ES-I3 (cell line): Measurements from ENCODE around the gene CCDC6.
"Not testable (repeated sequence)": the region's sequence is repeated elsewhere in the genome, so short reads cannot be mapped to it uniquely, and the experiment has no call there.

Experiments
- H3K36me3 ChIP-seq: 2 replicates; pipeline ENCODE4 v1.6.1; 2013; ENCODE audit warnings: mild to moderate bottlenecking, low read length, control low read depth, moderate library complexity; ENCODE audit not compliant: insufficient read depth
- H3K4me1 ChIP-seq: 2 replicates; pipeline ENCODE4 v1.6.1; 2013; ENCODE audit warnings: mild to moderate bottlenecking, control low read depth, low read length; ENCODE audit not compliant: insufficient read depth
- H3K9ac ChIP-seq: 2 replicates; pipeline ENCODE4 v1.6.1; 2013; ENCODE audit warnings: low read depth, mild to moderate bottlenecking, low read length, moderate library complexity
- H3K9me3 ChIP-seq: 2 replicates; pipeline ENCODE4 v1.6.1; 2013; ENCODE audit warnings: mild to moderate bottlenecking, low read length, moderate library complexity; ENCODE audit not compliant: control insufficient read depth, insufficient read depth

The CCDC6 gene

GRCh38 chr10:59900048-59900727 lies 6.2 kb downstream of the CCDC6 start:
- Histone ChIP-seq H3K36me3 (no peaks in the 10 kb centered on the region), H3K9me3 (no peaks in the 10 kb centered on the region), H3K9ac (no peak overlapping the region), H3K4me1 (peaks cover 5% of the 10 kb centered on the region; the same call in 1 of the 2 replicates)

GRCh38 chr10:59898125-59898835 lies 8.1 kb downstream of the CCDC6 start:
- Histone ChIP-seq H3K4me1 (no peaks in the 10 kb centered on the region; the same call in 1 of the 2 replicates), H3K9me3 (no peaks in the 10 kb centered on the region), H3K36me3 (no peaks in the 10 kb centered on the region), H3K9ac (no peak overlapping the region)

GRCh38 chr10:59896191-59896590 lies 10.2 kb downstream of the CCDC6 start:
- Histone ChIP-seq H3K36me3 (no peaks in the 10 kb centered on the region), H3K9me3 (no peaks in the 10 kb centered on the region), H3K9ac (no peak overlapping the region), H3K4me1 (no peaks in the 10 kb centered on the region; the same call in 1 of the 2 replicates)

- Histone ChIP-seq H3K9me3 (no peaks in the 10 kb centered on the region), H3K36me3 (no peaks in the 10 kb centered on the region), H3K9ac (no peak overlapping the region), H3K4me1 (no peaks in the 10 kb centered on the region; the same call in 1 of the 2 replicates)
Observed at GRCh38 chr10:59895629-59896116, 10.7 kb downstream of the CCDC6 start.

- Histone ChIP-seq H3K36me3 (no peaks in the 10 kb centered on the region), H3K4me1 (no peaks in the 10 kb centered on the region; the same call in 1 of the 2 replicates), H3K9me3 (no peaks in the 10 kb centered on the region), H3K9ac (no peak overlapping the region)
Observed at GRCh38 chr10:59894114-59894513, 12.2 kb downstream of the CCDC6 start.

GRCh38 chr10:59892697-59893096 lies 13.7 kb downstream of the CCDC6 start:
- Histone ChIP-seq H3K36me3 (no peaks in the 10 kb centered on the region), H3K9me3 (no peaks in the 10 kb centered on the region), H3K9ac (no peak overlapping the region), H3K4me1 (no peaks in the 10 kb centered on the region)

GRCh38 chr10:59891936-59892335 lies 14.4 kb downstream of the CCDC6 start:
- Histone ChIP-seq H3K36me3 (no peaks in the 10 kb centered on the region), H3K4me1 (no peaks in the 10 kb centered on the region), H3K9ac (no peak overlapping the region), H3K9me3 (no peaks in the 10 kb centered on the region)

- Histone ChIP-seq H3K4me1 (no peaks in the 10 kb centered on the region), H3K36me3 (no peaks in the 10 kb centered on the region), H3K9me3 (no peaks in the 10 kb centered on the region)
Observed at GRCh38 chr10:59891349-59891748, 15.0 kb downstream of the CCDC6 start.

GRCh38 chr10:59888781-59889435 lies 17.4 kb downstream of the CCDC6 start:
- Histone ChIP-seq H3K9me3 (no peaks in the 10 kb centered on the region), H3K9ac (no peak overlapping the region), H3K4me1 (0 out of 2 replicates have a peak, but pooled peaks cover 3% of the 10 kb centered on the region), H3K36me3 (no peaks in the 10 kb centered on the region)

More at GRCh38 chr10:59891349-59891748, 15.0 kb downstream of the CCDC6 start:
- H3K9ac ChIP-seq, result no peak overlapping the region

- no peak overlapping the region for H3K9ac ChIP-seq
- H3K9me3 ChIP-seq, result no peaks in the 10 kb centered on the region
- H3K4me1 ChIP-seq, result 0 out of 2 replicates have a peak, but pooled peaks cover 3% of the 10 kb centered on the region
- no peaks in the 10 kb centered on the region for H3K36me3 ChIP-seq
Observed at GRCh38 chr10:59887972-59888640, 18.2 kb downstream of the CCDC6 start.

- Histone ChIP-seq H3K36me3 (no peaks in the 10 kb centered on the region), H3K9ac (no peak overlapping the region), H3K4me1 (0 out of 2 replicates have a peak, but pooled peaks cover 3% of the 10 kb centered on the region), H3K9me3 (no peaks in the 10 kb centered on the region)
Observed at GRCh38 chr10:59887006-59887405, 19.4 kb downstream of the CCDC6 start.

- Histone ChIP-seq H3K9me3 (no peaks in the 10 kb centered on the region), H3K36me3 (no peaks in the 10 kb centered on the region), H3K4me1 (peaks cover 5% of the 10 kb centered on the region; the same call in 1 of the 2 replicates), H3K9ac (no peak overlapping the region)
Observed at GRCh38 chr10:59885430-59886134, 20.8 kb downstream of the CCDC6 start.

- not testable (repeated sequence) for H3K4me1 ChIP-seq, H3K9me3 ChIP-seq, H3K9ac ChIP-seq, H3K36me3 ChIP-seq
Observed at GRCh38 chr10:59884893-59885292, 21.5 kb downstream of the CCDC6 start.
